Measurements from ENCODE around the gene TMEM37.
A peak's percentile ranks its signal among the peaks of the same experiment; 100 is the strongest.
"Not testable (repeated sequence)": the region's sequence is repeated elsewhere in the genome, so short reads cannot be mapped to it uniquely, and the experiment has no call there.

TMEM37 gene

GRCh38 chr2:119431155-119431975, at the start of gene TMEM37:
Gene TMEM37 (plus strand): TSS chr2:119431854. CDS start chr2:119431904, 50 bp downstream.
- peak; percentile 28 for DNase-seq (ENCODE audit: low read depth)

DNA sequence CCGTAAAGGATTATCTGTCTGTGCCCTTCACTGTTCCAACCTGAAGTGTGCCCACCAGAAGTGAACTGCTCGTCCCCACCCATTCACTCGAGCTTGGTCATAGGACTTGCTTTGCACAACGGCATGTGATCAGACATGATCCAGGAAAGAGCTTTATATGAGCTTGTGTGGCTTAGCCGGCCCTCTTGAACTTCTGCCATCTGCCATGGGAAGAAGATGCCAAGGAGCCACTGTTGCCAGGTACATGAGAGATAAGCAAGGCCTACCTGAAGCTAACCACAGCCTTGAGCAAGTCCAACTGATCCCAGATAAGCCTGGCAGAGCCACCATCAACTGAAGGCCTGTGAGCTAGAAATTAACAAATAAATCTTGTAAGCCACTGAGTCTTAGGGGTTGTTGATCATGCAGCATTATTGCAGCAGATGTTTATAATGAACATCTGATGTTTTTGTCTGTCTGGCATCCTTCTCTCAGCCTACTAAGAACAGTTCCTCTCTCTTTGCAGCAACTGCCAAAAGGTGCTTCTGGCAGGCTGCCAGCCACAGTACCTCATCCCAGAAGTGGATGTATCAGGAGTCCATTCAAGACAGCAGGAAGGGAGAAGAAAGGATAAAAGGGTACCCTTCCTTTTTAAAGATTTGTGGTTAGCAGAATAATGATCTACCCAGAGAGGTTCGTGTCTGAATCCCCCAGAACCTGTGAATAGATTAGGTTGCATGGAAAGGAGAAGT, 48.1 kb upstream of the TMEM37 start:
- DNase-seq (ENCODE audit: low read depth): no peak

- no peak for DNase-seq (ENCODE audit: low read depth)
These were observed 46.7 kb upstream of the TMEM37 start for GRCh38 chr2:119384971-119385370.

DNA sequence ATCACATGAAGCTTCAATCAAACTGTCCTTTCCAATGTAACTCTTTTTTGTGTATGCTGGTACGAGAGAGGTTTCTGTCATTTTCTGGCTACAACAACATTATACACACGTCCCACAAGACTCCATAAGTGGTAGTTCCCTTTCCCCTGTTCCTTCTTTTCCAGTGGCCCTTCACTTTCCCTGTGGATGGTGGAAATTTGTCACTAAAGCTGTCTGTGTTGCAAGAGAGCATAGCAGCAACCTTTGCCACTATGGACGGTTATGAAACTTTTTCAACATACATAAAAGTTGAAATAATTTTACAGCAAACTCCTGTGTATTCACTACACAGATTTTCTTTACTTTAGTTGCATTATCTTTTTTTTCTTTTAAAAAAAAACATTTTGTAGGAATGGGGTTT, 46.2 kb upstream of the TMEM37 start:
- DNase-seq (ENCODE audit: low read depth): no peak

GRCh38 chr2:119387381-119388129, 44.1 kb upstream of the TMEM37 start:
- peak; percentile 93 for DNase-seq (ENCODE audit: low read depth)

GRCh38 chr2:119389615-119390306, 41.9 kb upstream of the TMEM37 start:
- peak; percentile 74 for DNase-seq (ENCODE audit: low read depth)

- no peak for DNase-seq (ENCODE audit: low read depth)
These were observed 37.5 kb upstream of the TMEM37 start for GRCh38 chr2:119393971-119394748.

GRCh38 chr2:119397196-119397595, 34.5 kb upstream of the TMEM37 start:
- no peak for DNase-seq (ENCODE audit: low read depth)

DNA sequence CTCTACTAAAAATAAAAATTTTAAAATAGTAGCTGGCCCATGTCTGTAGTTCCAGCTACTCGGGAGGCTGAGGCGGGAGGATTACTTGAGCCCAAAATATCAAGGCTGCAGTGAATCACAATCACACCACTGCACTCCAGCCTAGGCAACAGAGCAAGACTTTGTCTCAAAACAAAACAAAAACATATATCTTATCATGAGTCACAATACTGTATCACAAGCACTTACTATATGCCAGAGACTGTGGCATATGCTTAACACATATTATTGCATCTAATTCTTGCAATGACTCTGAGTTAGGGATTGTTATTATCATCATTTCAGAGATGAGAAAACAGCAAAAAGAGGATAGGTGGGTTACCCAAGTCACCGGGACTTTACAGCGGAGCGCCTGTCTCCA, 29.5 kb upstream of the TMEM37 start:
- no peak for DNase-seq (ENCODE audit: low read depth)

DNA sequence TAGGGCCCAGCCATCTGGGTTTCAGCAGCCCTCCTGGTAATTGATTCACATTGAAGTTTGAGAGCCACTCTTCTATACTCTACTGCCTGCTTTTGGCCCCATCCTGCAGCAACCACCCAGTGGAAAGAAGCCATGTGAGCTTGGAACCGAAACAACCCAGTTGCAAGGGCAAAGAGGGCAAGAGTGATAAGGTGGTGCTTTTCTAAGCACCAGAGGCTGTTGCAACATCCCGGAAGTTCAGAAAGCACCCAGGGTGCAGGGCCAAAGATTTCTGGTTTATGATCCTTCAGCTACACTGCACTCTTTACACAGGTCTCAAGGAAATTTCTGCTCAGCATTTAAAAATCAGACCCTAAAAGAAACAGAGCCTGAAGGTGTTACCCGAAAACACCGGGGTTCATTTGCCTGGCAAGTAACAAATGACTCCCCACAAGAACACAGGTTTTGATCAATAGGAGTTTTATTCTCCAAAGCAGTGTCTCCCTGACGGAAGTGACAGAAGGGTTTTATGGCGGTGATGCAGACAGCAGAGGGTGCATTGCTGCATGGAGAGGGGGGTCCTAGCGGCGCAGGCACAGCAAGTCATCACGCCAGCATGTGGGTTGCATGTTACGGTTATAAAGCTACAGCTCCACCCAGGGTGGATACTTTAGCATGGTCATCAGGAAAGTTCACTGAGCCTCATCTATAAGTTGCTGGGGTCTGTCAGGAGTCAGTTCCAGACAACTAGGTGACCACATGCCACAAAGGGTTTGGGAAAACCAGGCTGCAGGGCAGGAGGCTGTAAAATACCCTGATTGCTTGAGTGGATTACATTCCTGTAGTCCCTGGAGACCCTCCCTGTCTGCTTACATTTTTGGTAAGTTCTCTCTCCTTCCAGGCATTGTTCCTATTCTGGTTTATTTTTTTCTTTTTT, 28.8 kb upstream of the TMEM37 start:
- DNase-seq (ENCODE audit: low read depth): no peak

- not testable (repeated sequence) for DNase-seq (ENCODE audit: low read depth)
These were observed 28.0 kb upstream of the TMEM37 start for GRCh38 chr2:119403618-119404017.

DNA sequence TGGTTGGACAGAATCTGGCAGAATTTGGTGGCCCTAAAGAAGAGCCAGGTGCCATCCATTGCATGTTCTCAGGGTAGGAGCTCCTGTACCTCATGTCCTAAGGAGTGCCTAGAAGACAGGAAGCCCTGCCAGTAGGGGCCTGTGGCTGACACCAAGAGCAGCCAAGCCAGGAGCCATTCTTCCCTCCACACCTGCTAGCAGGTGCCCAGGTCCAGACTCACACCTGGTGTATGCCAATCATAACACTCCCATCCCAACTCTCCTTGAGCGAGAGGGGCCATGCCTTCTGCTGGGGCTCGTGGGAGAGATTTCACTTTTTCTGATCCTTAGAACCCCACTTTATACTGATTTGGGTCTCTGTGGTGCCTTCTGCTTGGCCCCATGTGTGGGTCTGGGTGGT, 26.5 kb upstream of the TMEM37 start:
- no peak for DNase-seq (ENCODE audit: low read depth)

DNA sequence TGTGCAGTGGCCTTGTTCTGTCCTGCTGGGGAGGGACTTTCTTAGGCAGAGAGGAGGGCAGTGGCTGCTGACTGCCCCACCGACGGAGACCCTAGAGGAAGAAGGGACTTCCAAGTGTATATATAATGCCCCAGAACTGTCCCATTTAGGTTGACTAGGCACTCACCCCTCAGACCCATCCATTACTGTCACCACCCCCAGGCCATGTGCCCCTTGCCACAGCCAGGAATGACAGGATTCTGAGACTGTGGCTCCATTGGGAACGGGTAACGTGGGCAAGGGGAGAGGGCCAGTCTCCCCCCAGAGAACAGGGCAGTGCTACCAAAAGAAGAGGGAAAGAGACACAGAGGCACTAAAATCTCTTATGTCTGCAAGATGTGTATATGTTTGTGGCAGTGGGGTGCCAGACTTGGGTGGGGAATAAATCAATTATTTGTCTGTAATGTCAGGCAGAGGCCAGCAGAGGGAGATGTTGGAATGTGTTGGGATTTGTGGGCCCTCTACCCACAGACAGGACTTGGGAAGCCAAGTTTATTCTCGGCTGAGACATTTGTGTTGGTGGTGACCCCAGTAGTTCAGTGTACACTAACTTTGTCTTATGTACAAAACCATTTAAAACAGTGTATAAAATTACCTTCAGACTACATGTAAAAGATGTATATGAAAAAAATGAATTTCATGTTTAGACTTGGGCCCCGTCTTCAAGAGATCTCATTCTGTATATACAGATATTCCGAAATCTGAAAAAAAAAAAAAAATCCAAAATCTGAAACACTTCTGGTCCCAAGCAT, 24.0 kb upstream of the TMEM37 start:
- peak; percentile 28 for DNase-seq (ENCODE audit: low read depth)

- no peak for DNase-seq (ENCODE audit: low read depth)
These were observed 23.4 kb upstream of the TMEM37 start for GRCh38 chr2:119408221-119408619.

GRCh38 chr2:119409506-119409905, 22.1 kb upstream of the TMEM37 start:
- DNase-seq (ENCODE audit: low read depth): no peak

- no peak for DNase-seq (ENCODE audit: low read depth)
These were observed 16.8 kb upstream of the TMEM37 start for GRCh38 chr2:119414894-119415293.

DNA sequence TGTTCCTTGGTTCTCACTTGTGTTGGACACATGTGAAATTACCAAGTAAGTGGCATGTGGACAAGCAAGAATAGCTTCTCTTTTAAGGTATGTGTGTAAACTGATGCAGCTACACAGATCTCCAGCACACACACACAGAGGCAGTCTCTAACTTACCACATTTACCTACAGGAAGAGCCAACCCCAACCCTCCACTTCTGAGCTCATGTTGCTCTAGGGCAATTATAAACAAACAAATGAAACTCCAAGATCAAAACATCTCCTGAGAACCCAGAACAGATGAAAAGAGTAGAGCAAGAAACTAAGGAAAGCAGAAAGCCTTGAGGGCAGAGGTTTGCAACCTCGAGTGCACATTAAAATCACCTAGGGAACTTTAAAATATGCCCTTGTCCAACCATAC, 16.0 kb upstream of the TMEM37 start:
- no peak for DNase-seq (ENCODE audit: low read depth)

DNA sequence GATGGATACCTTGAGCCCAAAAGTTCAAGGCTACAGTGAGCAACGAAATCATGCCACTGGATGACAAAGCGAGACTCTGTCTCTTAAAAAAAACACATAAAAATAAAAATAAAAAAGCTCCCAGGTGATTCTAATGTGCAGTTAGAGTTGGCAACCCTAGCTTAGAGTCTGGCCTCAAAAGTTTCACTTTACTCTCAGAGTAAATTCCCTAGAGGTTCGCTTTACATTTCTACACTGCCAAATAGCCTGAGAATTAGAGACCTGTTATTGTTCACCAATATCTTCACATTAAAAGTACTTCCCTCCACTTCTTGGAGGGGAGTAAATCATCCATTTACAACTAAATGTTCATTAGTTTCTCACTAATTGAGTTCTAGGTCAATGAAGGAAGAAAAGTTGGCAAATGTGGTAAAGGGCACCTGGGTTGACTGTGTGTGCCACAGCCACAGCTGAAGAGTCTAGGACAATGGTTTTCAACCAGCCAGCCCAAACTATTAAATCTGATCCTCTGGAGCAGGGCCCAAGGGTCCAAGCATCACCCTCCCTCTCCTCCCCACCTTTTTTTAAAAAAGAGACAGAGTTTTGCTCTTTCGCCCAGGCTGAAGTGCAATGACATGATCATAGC, 15.2 kb upstream of the TMEM37 start:
- no peak for DNase-seq (ENCODE audit: low read depth)

DNA sequence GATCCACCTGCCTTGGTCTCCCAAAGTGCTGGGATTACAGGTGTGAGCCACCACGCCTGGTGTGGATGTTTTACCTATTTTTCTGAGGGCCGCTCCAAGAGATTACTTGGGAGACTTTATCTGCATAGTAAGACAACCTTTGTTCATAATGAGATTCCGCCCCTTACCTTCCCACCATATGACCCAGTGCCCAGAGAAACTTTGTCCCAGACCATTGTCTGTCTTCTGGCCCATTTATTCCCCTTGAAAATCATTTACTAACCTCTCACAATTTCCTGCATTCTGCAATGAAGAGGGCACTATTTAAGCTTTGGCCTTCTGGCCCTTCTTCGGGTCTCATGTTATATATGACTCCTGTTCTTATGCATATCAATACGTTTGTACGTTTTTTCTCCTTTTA, 13.7 kb upstream of the TMEM37 start:
- DNase-seq (ENCODE audit: low read depth): no peak
